PFSK-1 (cell line): ENCODE measurements around the gene B4GALT3.

ENCODE experiments used
- POLR2AphosphoS5 ChIP-seq: IDR thresholded peaks from 2 replicates; pipeline ENCODE4 v1.6.1; 2012; ENCODE audit warnings: low read depth, mild to moderate bottlenecking, control low read depth, low read length, moderate library complexity
- TAF1 ChIP-seq: IDR thresholded peaks from 2 replicates; pipeline ENCODE4 v1.6.1; 2012; ENCODE audit warnings: low read length, control low read depth, borderline replicate concordance; ENCODE audit not compliant: insufficient read depth

DNA sequence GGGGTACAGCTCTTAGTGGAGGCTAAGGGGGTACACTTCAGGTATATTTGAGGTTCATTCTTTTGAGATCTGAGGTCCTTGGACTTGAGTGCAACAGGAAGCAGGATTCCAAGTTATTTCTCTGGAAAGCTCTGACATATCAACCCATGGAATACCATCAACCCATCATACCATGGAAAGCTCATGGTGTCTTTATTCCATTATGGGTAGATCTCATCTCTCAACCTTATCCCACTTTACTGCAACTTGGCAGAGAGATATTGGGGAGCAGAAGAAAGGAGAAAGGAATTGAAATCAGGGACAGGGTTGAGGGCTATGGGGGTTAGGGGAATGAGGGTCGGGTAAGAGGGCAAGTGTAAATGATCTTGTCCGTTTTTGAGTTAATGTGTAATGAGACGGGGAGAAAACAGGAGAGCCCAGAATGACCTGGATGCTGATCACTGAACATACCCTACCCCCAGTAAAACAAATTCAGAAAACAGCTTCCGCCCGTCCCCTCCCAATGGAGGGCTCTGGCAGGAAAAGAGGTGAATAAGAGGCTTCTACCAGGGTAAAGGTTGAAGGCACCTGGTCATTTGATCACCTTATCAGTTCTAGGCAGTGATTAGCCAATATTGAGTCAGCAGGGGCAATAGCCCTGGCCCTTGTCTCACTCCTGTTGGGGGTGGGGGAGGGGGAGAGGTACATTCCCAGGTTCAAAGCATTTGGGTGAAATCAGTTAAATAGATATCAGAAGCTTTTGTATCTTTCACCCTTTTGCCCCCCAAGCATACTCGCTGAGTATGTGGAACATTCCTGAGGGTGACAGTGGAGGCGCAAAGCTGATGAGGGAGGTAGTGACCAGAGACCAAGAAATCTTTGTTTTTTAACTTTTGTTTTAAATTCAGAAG lies 46.7 kb upstream of the B4GALT3 start:
- no peak for TF ChIP-seq TAF1
- no peak for TF ChIP-seq POLR2AphosphoS5
